ENCODE results near the gene TGOLN2. TPM values are rescaled to one million over a fixed set of nuclear protein-coding genes. Genes with fewer than 3 reads are reported as not detected.
A peak's percentile ranks its signal among the peaks of the same experiment; 100 is the strongest.

Gene TGOLN2
- total RNA-seq, 2 experiments from 2014 or later = 84.8 to 85.9 TPM

GRCh38 chr2:85276571-85277118 lies 51.1 kb downstream of the TGOLN2 start:
- ChIA-PET POLR2A (no interaction called here), CTCF (interaction anchor here (2.1 to 4.0 kb wide), 2 partner anchors 11 to 24 kb away, joined by 5 to 14 read pairs; no protein-coding TSS in a partner anchor)
- Mint-ChIP-seq H3K36me3 (no peaks in the 10 kb centered on the region), H3K9me3 (no peaks in the 10 kb centered on the region), H3K4me3 (no peak overlapping the region), H3K4me1 (ENCODE audit: low read depth) (no peaks in the 10 kb centered on the region), H3K27ac (no peak overlapping the region), H3K27me3 (no peaks in the 10 kb centered on the region)
- intact Hi-C loops (cut with micrococcal nuclease) = no loop called here
- DNase-seq = no peak

- H3K9me3 Mint-ChIP-seq = no peaks in the 10 kb centered on the region
- H3K27ac Mint-ChIP-seq = no peak overlapping the region
- ChIA-PET CTCF (interaction anchor here (2.1 to 4.0 kb wide), 2 partner anchors 10 to 25 kb away, joined by 5 to 14 read pairs; no protein-coding TSS in a partner anchor), POLR2A (no interaction called here)
- no peaks in the 10 kb centered on the region for H3K4me1 Mint-ChIP-seq (ENCODE audit: low read depth)
- intact Hi-C loops (cut with micrococcal nuclease) = no loop called here
- no peaks in the 10 kb centered on the region for H3K36me3 Mint-ChIP-seq
- H3K27me3 Mint-ChIP-seq = no peaks in the 10 kb centered on the region
- DNase-seq = no peak
- no peak overlapping the region for H3K4me3 Mint-ChIP-seq
Observed at GRCh38 chr2:85275984-85276540, 51.7 kb downstream of the TGOLN2 start.

GRCh38 chr2:85273738-85274731 lies 53.8 kb downstream of the TGOLN2 start:
- no peak overlapping the region for H3K27ac Mint-ChIP-seq
- H3K27me3 Mint-ChIP-seq = no peaks in the 10 kb centered on the region
- H3K9me3 Mint-ChIP-seq = no peaks in the 10 kb centered on the region
- ChIA-PET POLR2A (no interaction called here), CTCF (interaction anchor here (0.6 to 4.0 kb wide), 3 partner anchors 8 to 952 kb away, joined by 3 to 14 read pairs (median 4); no protein-coding TSS in a partner anchor)
- intact Hi-C loops (cut with micrococcal nuclease) = no loop called here
- no peaks in the 10 kb centered on the region for H3K4me1 Mint-ChIP-seq (ENCODE audit: low read depth)
- no peak overlapping the region for H3K4me3 Mint-ChIP-seq
- DNase-seq = peak; percentile 23
- H3K36me3 Mint-ChIP-seq = no peaks in the 10 kb centered on the region

- CTCF ChIA-PET = no interaction called here
- H3K9me3 Mint-ChIP-seq = no peaks in the 10 kb centered on the region
Observed at GRCh38 chr2:85272357-85272756, 55.4 kb downstream of the TGOLN2 start.

GRCh38 chr2:85269959-85270358 lies 57.8 kb downstream of the TGOLN2 start:
- POLR2A ChIA-PET = interaction anchor here (0.6 kb wide), 1 partner anchor 215 kb away, joined by 3 read pairs; no protein-coding TSS in a partner anchor
- no peak for DNase-seq
- H3K27ac Mint-ChIP-seq = no peak overlapping the region
- no peak overlapping the region for H3K4me3 Mint-ChIP-seq
- H3K4me1 Mint-ChIP-seq (ENCODE audit: low read depth) = no peaks in the 10 kb centered on the region
- intact Hi-C loops (cut with micrococcal nuclease) = no loop called here
- no peaks in the 10 kb centered on the region for H3K9me3 Mint-ChIP-seq
- H3K27me3 Mint-ChIP-seq = no peaks in the 10 kb centered on the region
- no peaks in the 10 kb centered on the region for H3K36me3 Mint-ChIP-seq
- CTCF ChIA-PET = interaction anchor here (0.5 to 9.4 kb wide), 3 partner anchors 28 to 203 kb away, joined by 4 to 135 read pairs (median 4); no protein-coding TSS in a partner anchor

More at GRCh38 chr2:85272357-85272756, 55.4 kb downstream of the TGOLN2 start:
- no peaks in the 10 kb centered on the region for H3K4me1 Mint-ChIP-seq (ENCODE audit: low read depth)
- H3K36me3 Mint-ChIP-seq = no peaks in the 10 kb centered on the region
- intact Hi-C loops (cut with micrococcal nuclease) = no loop called here
- no peak overlapping the region for H3K27ac Mint-ChIP-seq
- no peaks in the 10 kb centered on the region for H3K27me3 Mint-ChIP-seq
- no peak overlapping the region for H3K4me3 Mint-ChIP-seq
- POLR2A ChIA-PET = no interaction called here
- DNase-seq = no peak

Other genes starting within 250 kb of the TGOLN2 start
- under 1 TPM in 1 of 2 experiments, not detected in 1; 0.07 TPM for gene TCF7L1, start 194.6 kb downstream of the TGOLN2 start, total RNA-seq
- 10 to 100 TPM; 22.6 to 22.8 TPM for gene RETSAT, start 26.5 kb upstream of the TGOLN2 start, total RNA-seq
- gene ELMOD3, start 26.8 kb upstream of the TGOLN2 start, total RNA-seq = 10 to 100 TPM; 11.1 to 15.0 TPM
- gene CAPG, start 82.4 kb upstream of the TGOLN2 start, total RNA-seq = 10 to 100 TPM; 24.1 to 25.6 TPM
- 1 to 10 TPM in 1 of 2 experiments, under 1 TPM in 1; 0.65 to 1.4 TPM for gene SH2D6, start 90.7 kb upstream of the TGOLN2 start, total RNA-seq
- gene MAT2A, start 211.2 kb upstream of the TGOLN2 start, total RNA-seq = 100 to 1,000 TPM; 196 to 208 TPM
- 10 to 100 TPM; 24.2 to 25.2 TPM for gene GGCX, start 233.5 kb upstream of the TGOLN2 start, total RNA-seq
- 100 to 1,000 TPM; 112 to 114 TPM for gene VAMP8, start 249.6 kb upstream of the TGOLN2 start, total RNA-seq

Data from activated CD4-positive, alpha-beta memory T cell treated with anti-CD3 and anti-CD28 coated beads for 36 hours (primary cell).